Measurements from ENCODE around the gene CACUL1. TPM values are rescaled to one million over a fixed set of nuclear protein-coding genes. Genes with fewer than 3 reads are reported as not detected.

CACUL1 gene
- total RNA-seq, 1 experiment from 2014 or later: 62.5 TPM

DNA sequence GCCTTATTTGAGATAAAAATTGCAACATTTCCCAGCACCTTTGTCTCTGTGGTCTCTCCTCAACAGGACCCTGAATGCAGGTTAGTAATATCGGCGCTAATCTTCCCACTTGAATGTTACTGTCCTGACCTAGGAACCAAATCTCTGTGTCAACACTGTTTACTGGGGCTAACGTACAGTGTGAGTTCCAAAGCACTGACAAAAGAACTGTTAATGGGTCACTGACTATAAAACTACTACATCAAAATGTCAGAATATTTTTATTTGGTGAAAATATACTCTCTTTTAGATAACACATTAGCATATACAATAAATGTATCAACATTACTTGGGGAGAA, 33.3 kb downstream of the CACUL1 start:
- no peak overlapping the region for H3K27ac ChIP-seq
- ChIA-PET POLR2A (ENCODE audit: unreplicated experiment) (no interaction called here), CTCF (interaction anchor here (0.5 to 0.8 kb wide), 2 partner anchors 13 to 127 kb away, joined by 3 read pairs; no protein-coding TSS in a partner anchor)
- H4K20me1 ChIP-seq (ENCODE audit: insufficient read depth): peaks cover 21% of the 10 kb centered on the region; the same call in 1 of the 2 replicates
- DNase-seq: no peak
- no peaks in the 10 kb centered on the region for H3K9me3 ChIP-seq (ENCODE audit: insufficient read depth, low read depth)
- H3K36me3 ChIP-seq (ENCODE audit: low read depth): no peaks in the 10 kb centered on the region
- H2AFZ ChIP-seq: no peak overlapping the region
- peaks cover 23% of the 10 kb centered on the region; the same call in 1 of the 2 replicates for H3F3A ChIP-seq (ENCODE audit: insufficient read depth, low read depth)
- no peaks in the 10 kb centered on the region for H3K27me3 ChIP-seq (ENCODE audit: insufficient read depth, low read depth)
- H3K4me1 ChIP-seq (replicated peaks; ENCODE audit: insufficient read depth): no peaks in the 10 kb centered on the region
- H3K9me2 ChIP-seq (ENCODE audit: insufficient read depth): no peaks in the 10 kb centered on the region
- peaks cover 55% of the 10 kb centered on the region for H3K79me2 ChIP-seq (ENCODE audit: low read depth)
- no TSS peak for BruUV-seq (replicated peaks)
- intact Hi-C loops (cut with micrococcal nuclease; ENCODE audit: unreplicated experiment): loop anchor here (2.0 kb wide), 1 partner anchor 153 kb away; no protein-coding TSS in a partner anchor
- no peak overlapping the region for H3K4me2 ChIP-seq
- TF ChIP-seq, protein P1, sequence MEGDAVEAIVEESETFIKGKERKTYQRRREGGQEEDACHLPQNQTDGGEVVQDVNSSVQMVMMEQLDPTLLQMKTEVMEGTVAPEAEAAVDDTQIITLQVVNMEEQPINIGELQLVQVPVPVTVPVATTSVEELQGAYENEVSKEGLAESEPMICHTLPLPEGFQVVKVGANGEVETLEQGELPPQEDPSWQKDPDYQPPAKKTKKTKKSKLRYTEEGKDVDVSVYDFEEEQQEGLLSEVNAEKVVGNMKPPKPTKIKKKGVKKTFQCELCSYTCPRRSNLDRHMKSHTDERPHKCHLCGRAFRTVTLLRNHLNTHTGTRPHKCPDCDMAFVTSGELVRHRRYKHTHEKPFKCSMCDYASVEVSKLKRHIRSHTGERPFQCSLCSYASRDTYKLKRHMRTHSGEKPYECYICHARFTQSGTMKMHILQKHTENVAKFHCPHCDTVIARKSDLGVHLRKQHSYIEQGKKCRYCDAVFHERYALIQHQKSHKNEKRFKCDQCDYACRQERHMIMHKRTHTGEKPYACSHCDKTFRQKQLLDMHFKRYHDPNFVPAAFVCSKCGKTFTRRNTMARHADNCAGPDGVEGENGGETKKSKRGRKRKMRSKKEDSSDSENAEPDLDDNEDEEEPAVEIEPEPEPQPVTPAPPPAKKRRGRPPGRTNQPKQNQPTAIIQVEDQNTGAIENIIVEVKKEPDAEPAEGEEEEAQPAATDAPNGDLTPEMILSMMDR (conservative IDR thresholded peaks at IDR 0.05): no peak
- no peak for TF ChIP-seq EZH2 (IDR thresholded peaks at IDR 0.05; ENCODE audit: low read depth)
- no peak overlapping the region for H3K4me3 ChIP-seq

DNA sequence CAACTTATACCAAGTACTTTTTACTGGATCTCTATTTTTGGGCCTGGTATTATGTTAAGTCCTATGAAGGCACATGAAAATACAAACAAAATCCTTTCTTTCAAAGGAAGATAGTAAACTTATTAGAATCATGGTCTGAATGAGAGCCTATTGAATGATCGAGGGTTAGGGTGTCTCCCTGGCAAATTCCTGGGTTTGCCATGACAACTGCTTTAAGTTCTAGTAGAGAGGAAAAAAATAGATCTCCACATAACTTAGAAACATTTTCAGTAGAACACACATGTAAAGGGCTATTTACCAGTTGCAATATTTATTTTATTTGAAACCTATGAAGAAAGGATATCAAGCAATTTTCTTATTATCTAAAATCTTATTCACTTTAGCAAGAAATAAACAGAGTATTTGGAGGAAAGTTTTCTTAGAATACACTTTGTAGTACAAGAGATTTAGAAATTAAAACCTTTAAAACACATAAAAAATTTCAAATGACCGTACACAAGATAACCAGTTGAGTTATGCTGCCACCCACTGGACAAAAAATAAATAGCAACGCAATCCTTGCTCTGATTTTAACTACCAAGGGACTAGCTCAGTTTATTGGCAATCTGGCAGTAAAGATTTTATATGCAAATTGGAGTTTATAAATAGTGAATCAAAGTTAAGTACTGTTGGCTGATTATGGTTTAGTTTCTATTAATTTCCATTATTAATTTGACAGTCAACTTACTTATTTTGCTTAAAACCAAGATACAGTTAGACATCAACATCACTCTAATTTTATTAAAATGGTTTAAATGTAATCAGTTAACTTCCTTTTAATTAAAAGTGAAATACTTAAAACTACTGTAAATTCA, 33.9 kb downstream of the CACUL1 start:
- peaks cover 50% of the 10 kb centered on the region for H3K79me2 ChIP-seq (ENCODE audit: low read depth)
- peaks cover 23% of the 10 kb centered on the region; the same call in 1 of the 2 replicates for H3F3A ChIP-seq (ENCODE audit: insufficient read depth, low read depth)
- peaks cover 21% of the 10 kb centered on the region; the same call in 1 of the 2 replicates for H4K20me1 ChIP-seq (ENCODE audit: insufficient read depth)
- peak; percentile 26 to 46 for DNase-seq
- no TSS peak for BruUV-seq (replicated peaks)
- ChIA-PET CTCF (interaction anchor here (0.5 to 0.8 kb wide), 2 partner anchors 14 to 127 kb away, joined by 3 read pairs; no protein-coding TSS in a partner anchor), POLR2A (ENCODE audit: unreplicated experiment) (interaction anchor here (0.5 kb wide), 1 partner anchor 1186 kb away, joined by 5 read pairs; no protein-coding TSS in a partner anchor)
- H3K9me2 ChIP-seq (ENCODE audit: insufficient read depth): no peaks in the 10 kb centered on the region
- no peaks in the 10 kb centered on the region for H3K4me1 ChIP-seq (replicated peaks; ENCODE audit: insufficient read depth)
- intact Hi-C loops (cut with micrococcal nuclease; ENCODE audit: unreplicated experiment): loop anchor here (2.0 kb wide), 1 partner anchor 152 kb away; no protein-coding TSS in a partner anchor
- TF ChIP-seq, protein P1 (conservative IDR thresholded peaks at IDR 0.05): peak; percentile 81
- no peak for TF ChIP-seq EZH2 (IDR thresholded peaks at IDR 0.05; ENCODE audit: low read depth)
- no peak overlapping the region for H3K27ac ChIP-seq
- H3K27me3 ChIP-seq (ENCODE audit: insufficient read depth, low read depth): no peaks in the 10 kb centered on the region
- no peak overlapping the region for H3K4me3 ChIP-seq
- H2AFZ ChIP-seq: no peak overlapping the region
- no peaks in the 10 kb centered on the region for H3K9me3 ChIP-seq (ENCODE audit: insufficient read depth, low read depth)
- H3K4me2 ChIP-seq: no peak overlapping the region
- no peaks in the 10 kb centered on the region for H3K36me3 ChIP-seq (ENCODE audit: low read depth)

DNA sequence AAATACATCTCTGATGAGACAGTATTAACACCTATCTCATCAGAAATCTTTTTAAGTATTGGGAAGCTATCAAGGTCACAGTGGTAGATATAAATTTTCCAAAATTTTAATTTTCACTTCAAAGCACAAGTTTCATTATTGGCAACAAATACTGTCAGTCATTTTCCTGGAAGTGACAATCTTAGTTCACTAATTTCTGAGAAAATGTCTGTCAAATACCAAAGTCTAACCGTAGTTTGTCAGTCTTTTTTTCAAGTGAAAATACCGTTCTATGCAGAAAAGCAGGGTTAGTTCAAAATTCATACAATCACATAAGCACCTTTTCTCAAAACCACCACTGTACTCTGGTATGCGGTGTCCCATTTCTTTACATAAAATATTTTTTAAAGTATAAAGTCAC, 40.4 kb downstream of the CACUL1 start:
- Histone ChIP-seq H3K79me2 (ENCODE audit: low read depth) (peaks cover 15% of the 10 kb centered on the region; the same call in 1 of the 2 replicates), H3K9me2 (ENCODE audit: insufficient read depth) (no peaks in the 10 kb centered on the region), H3K4me1 (replicated peaks; ENCODE audit: insufficient read depth) (no peaks in the 10 kb centered on the region), H4K20me1 (ENCODE audit: insufficient read depth) (peaks cover 8% of the 10 kb centered on the region; the same call in 1 of the 2 replicates), H2AFZ (no peak overlapping the region), H3K4me2 (no peak overlapping the region), H3F3A (ENCODE audit: insufficient read depth, low read depth) (no peaks in the 10 kb centered on the region), H3K27me3 (ENCODE audit: insufficient read depth, low read depth) (no peaks in the 10 kb centered on the region), H3K27ac (no peak overlapping the region), H3K4me3 (no peak overlapping the region), H3K9me3 (ENCODE audit: insufficient read depth, low read depth) (no peaks in the 10 kb centered on the region), H3K36me3 (ENCODE audit: low read depth) (no peaks in the 10 kb centered on the region)
- ChIA-PET CTCF (no interaction called here), POLR2A (ENCODE audit: unreplicated experiment) (no interaction called here)
- intact Hi-C loops (cut with micrococcal nuclease; ENCODE audit: unreplicated experiment): no loop called here
- no peak for DNase-seq
- TF ChIP-seq, protein P1 (conservative IDR thresholded peaks at IDR 0.05): no peak
- no peak for TF ChIP-seq EZH2 (IDR thresholded peaks at IDR 0.05; ENCODE audit: low read depth)
- BruUV-seq (replicated peaks): no TSS peak

Measured in PC-9 (cell line).